ENCODE data around the gene TMC7.

The TMC7 gene

GRCh38 chr16:19092653-19093410 is 109.1 kb downstream of the TMC7 start:
- DNase-seq = no peak

GRCh38 chr16:19093631-19094541 is 110.2 kb downstream of the TMC7 start:
- DNase-seq = no peak

GRCh38 chr16:19094542-19095365 is 111.0 kb downstream of the TMC7 start:
- DNase-seq = no peak

GRCh38 chr16:19095654-19096053 is 111.9 kb downstream of the TMC7 start:
- DNase-seq = no peak

GRCh38 chr16:19098173-19098572 is 114.4 kb downstream of the TMC7 start:
- DNase-seq = no peak

- DNase-seq = no peak
These were observed 118.6 kb downstream of the TMC7 start for GRCh38 chr16:19102187-19102872.

GRCh38 chr16:19104607-19105006 is 120.9 kb downstream of the TMC7 start:
- no peak for DNase-seq

- DNase-seq = no peak
These were observed 121.4 kb downstream of the TMC7 start for GRCh38 chr16:19105131-19105530.

GRCh38 chr16:19105891-19106624 is 122.3 kb downstream of the TMC7 start:
- DNase-seq = no peak

- no peak for DNase-seq
These were observed 122.9 kb downstream of the TMC7 start for GRCh38 chr16:19106625-19107020.

GRCh38 chr16:19108409-19109287 is 124.9 kb downstream of the TMC7 start:
- no peak for DNase-seq

GRCh38 chr16:19109288-19109664 is 125.5 kb downstream of the TMC7 start:
- DNase-seq = no peak

GRCh38 chr16:19110537-19111360 is 127.0 kb downstream of the TMC7 start:
- DNase-seq = no peak

GRCh38 chr16:19112099-19112407 is 128.3 kb downstream of the TMC7 start:
- no peak for DNase-seq
